ENCODE data around the gene WIZ. TPM values are rescaled to one million over a fixed set of nuclear protein-coding genes. Genes with fewer than 3 reads are reported as not detected.

Gene WIZ
- total RNA-seq, 2 experiments from 2014 or later: 19.3 to 21.0 TPM

DNA sequence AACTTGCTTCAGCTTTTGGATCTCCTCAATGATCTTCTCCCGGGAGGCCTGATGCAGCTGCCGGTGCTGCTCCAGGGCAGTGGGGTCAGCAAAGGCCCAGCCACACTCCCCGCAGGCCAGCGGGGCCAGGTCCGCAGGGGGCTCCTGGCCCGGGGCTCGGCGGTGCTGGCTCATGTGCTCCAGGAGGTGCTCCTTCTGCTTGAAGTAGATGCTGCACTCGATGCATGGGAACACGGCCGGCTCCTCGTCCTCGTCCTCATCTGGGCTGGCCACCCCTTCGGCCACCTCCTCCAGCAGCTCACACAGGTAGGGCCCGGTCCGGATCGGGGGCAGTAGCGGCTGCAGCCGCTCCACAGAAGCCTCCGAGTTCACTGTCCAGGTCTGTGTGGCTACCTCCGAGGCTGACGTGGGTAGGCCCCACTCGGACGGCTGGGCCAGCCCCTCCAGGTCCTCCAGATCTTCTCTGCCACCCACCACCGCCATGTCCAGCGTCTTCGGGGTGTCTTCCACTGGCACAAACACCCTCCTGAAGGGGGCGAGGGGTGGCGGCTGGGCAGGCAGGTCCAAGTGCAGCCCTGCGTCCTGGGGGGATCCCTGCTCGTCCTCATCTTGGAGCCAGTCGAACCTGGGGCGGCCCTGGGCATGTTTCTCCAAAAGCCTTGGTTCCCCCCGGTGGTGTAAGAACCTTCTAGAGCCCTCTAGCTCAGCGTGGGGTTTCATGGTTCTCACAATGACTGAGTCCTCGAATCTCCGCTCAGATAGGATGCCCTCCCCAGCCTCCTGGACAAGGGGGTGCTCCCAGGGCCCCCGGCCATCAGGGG, 9.7 kb downstream of the WIZ start:
- Mint-ChIP-seq H3K9me3 (no peaks in the 10 kb centered on the region), H3K36me3 (ENCODE audit: low read depth) (no peaks in the 10 kb centered on the region), H3K4me3 (no peak overlapping the region), H3K4me1 (ENCODE audit: low read depth) (peaks cover 4% of the 10 kb centered on the region), H3K27me3 (no peaks in the 10 kb centered on the region), H3K27ac (no peak overlapping the region)
- ATAC-seq: no peak
- ChIA-PET POLR2A (interaction anchor here (1.4 to 1.5 kb wide), 2 partner anchors 19 to 21 kb away, joined by 3 to 5 read pairs; partner anchors contain the start of gene AKAP8L), CTCF (interaction anchor here (0.9 kb wide), 1 partner anchor 116 kb away, joined by 3 read pairs; no protein-coding TSS in a partner anchor)
- DNase-seq: no peak
- TF ChIP-seq, protein P1, sequence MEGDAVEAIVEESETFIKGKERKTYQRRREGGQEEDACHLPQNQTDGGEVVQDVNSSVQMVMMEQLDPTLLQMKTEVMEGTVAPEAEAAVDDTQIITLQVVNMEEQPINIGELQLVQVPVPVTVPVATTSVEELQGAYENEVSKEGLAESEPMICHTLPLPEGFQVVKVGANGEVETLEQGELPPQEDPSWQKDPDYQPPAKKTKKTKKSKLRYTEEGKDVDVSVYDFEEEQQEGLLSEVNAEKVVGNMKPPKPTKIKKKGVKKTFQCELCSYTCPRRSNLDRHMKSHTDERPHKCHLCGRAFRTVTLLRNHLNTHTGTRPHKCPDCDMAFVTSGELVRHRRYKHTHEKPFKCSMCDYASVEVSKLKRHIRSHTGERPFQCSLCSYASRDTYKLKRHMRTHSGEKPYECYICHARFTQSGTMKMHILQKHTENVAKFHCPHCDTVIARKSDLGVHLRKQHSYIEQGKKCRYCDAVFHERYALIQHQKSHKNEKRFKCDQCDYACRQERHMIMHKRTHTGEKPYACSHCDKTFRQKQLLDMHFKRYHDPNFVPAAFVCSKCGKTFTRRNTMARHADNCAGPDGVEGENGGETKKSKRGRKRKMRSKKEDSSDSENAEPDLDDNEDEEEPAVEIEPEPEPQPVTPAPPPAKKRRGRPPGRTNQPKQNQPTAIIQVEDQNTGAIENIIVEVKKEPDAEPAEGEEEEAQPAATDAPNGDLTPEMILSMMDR (IDR thresholded peaks at IDR 0.05): no peak
- intact Hi-C loops (cut with micrococcal nuclease): no loop called here

DNA sequence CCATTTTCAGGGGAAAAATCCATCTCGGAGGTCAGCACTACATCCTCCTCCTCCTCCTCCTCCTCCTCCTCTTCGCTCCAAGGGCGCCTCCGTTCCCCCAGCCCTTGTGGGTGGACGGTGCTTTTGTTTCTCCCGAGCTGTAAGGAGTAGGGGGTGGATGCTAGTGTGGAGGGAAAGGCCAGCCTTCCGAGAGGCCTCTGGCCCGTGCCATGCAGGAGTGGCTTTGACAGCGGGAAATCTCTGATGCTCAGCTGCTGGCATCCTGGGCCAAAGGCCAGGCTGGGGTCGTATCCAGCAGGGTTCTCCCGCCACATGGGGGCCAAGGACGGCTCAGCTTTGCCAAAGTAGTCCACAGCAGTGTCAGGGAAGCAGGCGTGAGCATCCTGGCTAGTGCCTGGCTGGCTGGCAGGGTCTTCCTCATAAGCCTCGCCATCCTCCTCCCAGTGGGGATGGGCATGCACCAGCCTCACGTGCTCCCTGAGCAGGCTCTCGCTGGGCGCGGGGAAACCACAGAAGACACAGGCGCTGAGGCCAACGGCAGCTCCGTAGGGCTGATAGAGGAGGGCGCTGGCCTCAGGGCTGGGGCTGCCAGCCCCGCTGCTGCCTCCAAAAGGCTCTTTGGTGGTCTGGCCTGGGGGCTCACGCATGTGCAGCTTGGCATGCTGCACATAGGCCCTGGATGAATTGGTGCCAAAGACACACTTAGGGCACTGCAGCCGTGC, 10.5 kb downstream of the WIZ start:
- ATAC-seq: no peak
- H3K27ac Mint-ChIP-seq: no peak overlapping the region
- TF ChIP-seq, protein P1 (IDR thresholded peaks at IDR 0.05): no peak
- intact Hi-C loops (cut with micrococcal nuclease): no loop called here
- peaks cover 4% of the 10 kb centered on the region for H3K4me1 Mint-ChIP-seq (ENCODE audit: low read depth)
- ChIA-PET CTCF (interaction anchor here (0.9 kb wide), 1 partner anchor 116 kb away, joined by 3 read pairs; no protein-coding TSS in a partner anchor), POLR2A (interaction anchor here (1.4 to 1.5 kb wide), 2 partner anchors 19 to 20 kb away, joined by 3 to 5 read pairs; partner anchors contain the start of gene AKAP8L)
- no peaks in the 10 kb centered on the region for H3K27me3 Mint-ChIP-seq
- no peaks in the 10 kb centered on the region for H3K36me3 Mint-ChIP-seq (ENCODE audit: low read depth)
- DNase-seq: no peak
- no peaks in the 10 kb centered on the region for H3K9me3 Mint-ChIP-seq
- H3K4me3 Mint-ChIP-seq: no peak overlapping the region

DNA sequence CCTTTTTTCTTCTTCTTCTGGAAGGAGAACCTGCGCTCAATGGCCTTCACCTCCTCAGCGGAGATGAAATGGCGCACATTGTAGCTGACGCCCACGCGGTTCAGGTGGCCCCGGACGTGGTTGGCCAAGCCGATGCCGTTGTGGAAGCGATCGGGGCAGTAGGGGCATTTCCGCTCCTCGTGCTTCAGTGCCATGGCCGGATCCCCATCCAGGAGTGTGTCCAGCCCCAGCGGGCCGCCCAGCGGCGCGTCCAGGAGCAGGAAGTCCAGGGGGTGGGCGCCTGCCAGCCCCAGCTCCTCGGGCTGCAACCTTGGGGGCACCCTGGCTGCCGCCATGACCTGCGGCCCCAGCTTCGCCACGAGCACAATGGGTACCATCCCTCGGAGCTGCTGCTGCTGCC, 11.2 kb downstream of the WIZ start:
- Mint-ChIP-seq H3K36me3 (ENCODE audit: low read depth) (no peaks in the 10 kb centered on the region), H3K4me1 (ENCODE audit: low read depth) (peaks cover 4% of the 10 kb centered on the region), H3K9me3 (no peaks in the 10 kb centered on the region), H3K4me3 (no peak overlapping the region), H3K27me3 (no peaks in the 10 kb centered on the region), H3K27ac (no peak overlapping the region)
- TF ChIP-seq, protein P1 (IDR thresholded peaks at IDR 0.05): no peak
- DNase-seq: no peak
- ChIA-PET CTCF (no interaction called here), POLR2A (interaction anchor here (0.9 to 1.5 kb wide), 3 partner anchors 18 to 29 kb away, joined by 3 to 5 read pairs (median 3); partner anchors contain the start of gene AKAP8L)
- no peak for ATAC-seq
- intact Hi-C loops (cut with micrococcal nuclease): no loop called here

DNA sequence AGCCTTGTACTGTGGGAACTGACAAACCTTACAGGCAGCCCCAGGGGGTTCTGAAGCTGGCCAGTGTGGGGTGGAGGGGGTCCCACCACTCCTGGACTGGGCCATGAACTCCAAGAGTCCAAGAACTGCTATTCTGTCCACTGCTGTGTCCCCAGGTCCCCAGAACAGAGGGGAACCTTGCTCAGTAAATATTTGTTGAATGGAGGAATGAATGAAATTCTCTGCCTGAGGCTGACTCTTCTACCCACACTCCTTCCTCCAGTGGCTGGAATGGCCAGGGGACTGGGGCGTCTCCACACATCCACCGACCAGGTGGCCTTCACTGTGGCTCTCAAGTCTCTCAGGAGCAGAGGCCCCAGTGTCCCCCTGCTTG, 11.6 kb downstream of the WIZ start:
- TF ChIP-seq, protein P1 (IDR thresholded peaks at IDR 0.05): no peak
- intact Hi-C loops (cut with micrococcal nuclease): no loop called here
- Mint-ChIP-seq H3K4me1 (ENCODE audit: low read depth) (peaks cover 9% of the 10 kb centered on the region), H3K36me3 (ENCODE audit: low read depth) (no peaks in the 10 kb centered on the region), H3K27ac (no peak overlapping the region), H3K27me3 (no peaks in the 10 kb centered on the region), H3K9me3 (no peaks in the 10 kb centered on the region), H3K4me3 (no peak overlapping the region)
- no peak for DNase-seq
- POLR2A ChIA-PET: interaction anchor here (0.9 kb wide), 1 partner anchor 28 kb away, joined by 3 read pairs; no protein-coding TSS in a partner anchor
- ATAC-seq: no peak
- CTCF ChIA-PET: no interaction called here
